Loucy (cell line): Measurements from ENCODE around the gene MAPK8IP2.

Experiments used
- CTCF ChIP-seq: fragments of 200-600 bp; sonication (generic); conservative IDR thresholded peaks from 2 replicates; pipeline ENCODE4 v1.5.1; 2014; ENCODE audit warnings: mild to moderate bottlenecking, antibody characterized with exemption, low read length
- EZH2phosphoT487 ChIP-seq: fragments of 200-600 bp; IDR thresholded peaks from 2 replicates; pipeline ENCODE4 v1.6.1; 2018; ENCODE audit warnings: antibody characterized with exemption, mild to moderate bottlenecking, moderate library complexity, borderline replicate concordance

DNA sequence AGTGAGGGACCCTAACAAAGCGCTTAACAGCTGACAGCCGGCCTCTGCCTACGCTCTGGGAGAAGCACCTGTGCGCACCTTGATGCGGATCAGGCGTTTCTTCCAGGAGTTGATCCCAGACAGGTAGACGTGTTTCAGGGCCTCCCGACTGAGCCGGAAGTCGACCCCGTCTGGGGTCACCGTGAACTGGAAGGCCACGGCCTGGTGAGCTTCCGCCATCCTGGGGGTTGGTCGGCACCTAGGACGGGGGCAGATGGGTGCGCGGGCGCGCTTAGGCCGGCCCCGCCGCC lies 23.0 kb upstream of the MAPK8IP2 start:
- no peak for TF ChIP-seq CTCF
- no peak for TF ChIP-seq EZH2phosphoT487
